Nephron (organoid): ENCODE results near the gene GLT6D1.

ENCODE experiments used
- H3K27ac Mint-ChIP-seq, 3 experiments: 2 replicates each; pipeline ENCODE4 v1.8.0; 2020; ENCODE audit warnings: mixed read lengths in 3 of 3, mild to moderate bottlenecking in 2 of 3, moderate library complexity in 1 of 3
- H3K27me3 Mint-ChIP-seq: 2 replicates; pipeline ENCODE4 v1.8.0; 2021; ENCODE audit warnings: low read depth, mild to moderate bottlenecking, moderate library complexity, mixed read lengths
- H3K36me3 Mint-ChIP-seq: 2 replicates; pipeline ENCODE4 v1.8.0; 2020; ENCODE audit warnings: low read depth, mixed read lengths
- H3K4me1 Mint-ChIP-seq: 2 replicates; pipeline ENCODE4 v1.8.0; 2020; ENCODE audit warnings: mixed read lengths
- H3K4me3 Mint-ChIP-seq, 3 experiments: 2 replicates each; pipeline ENCODE4 v1.8.0; 2020; ENCODE audit warnings: mild to moderate bottlenecking in 3 of 3, mixed read lengths in 3 of 3, moderate library complexity in 2 of 3
- H3K9me3 Mint-ChIP-seq: 2 replicates; pipeline ENCODE4 v1.8.0; 2020; ENCODE audit warnings: mixed read lengths
- TF ChIP-seq, protein P1 (sequence below), 3 experiments: fragments of 200-600 bp; sonication (generic); IDR thresholded peaks; one replicate each; pipeline ENCODE4 v1.5.0; 2021; ENCODE audit warnings: antibody characterized with exemption in 3 of 3; ENCODE audit not compliant: unreplicated experiment in 3 of 3

GLT6D1 gene

GRCh38 chr9:135575995-135576631, 63.2 kb downstream of the GLT6D1 start:
- Mint-ChIP-seq H3K4me3 (no peak overlapping the region), H3K27ac (no peak overlapping the region), H3K36me3 (no peaks in the 10 kb centered on the region), H3K9me3 (no peaks in the 10 kb centered on the region), H3K27me3 (peaks cover 3% of the 10 kb centered on the region), H3K4me1 (no peaks in the 10 kb centered on the region)
- TF ChIP-seq, protein P1, sequence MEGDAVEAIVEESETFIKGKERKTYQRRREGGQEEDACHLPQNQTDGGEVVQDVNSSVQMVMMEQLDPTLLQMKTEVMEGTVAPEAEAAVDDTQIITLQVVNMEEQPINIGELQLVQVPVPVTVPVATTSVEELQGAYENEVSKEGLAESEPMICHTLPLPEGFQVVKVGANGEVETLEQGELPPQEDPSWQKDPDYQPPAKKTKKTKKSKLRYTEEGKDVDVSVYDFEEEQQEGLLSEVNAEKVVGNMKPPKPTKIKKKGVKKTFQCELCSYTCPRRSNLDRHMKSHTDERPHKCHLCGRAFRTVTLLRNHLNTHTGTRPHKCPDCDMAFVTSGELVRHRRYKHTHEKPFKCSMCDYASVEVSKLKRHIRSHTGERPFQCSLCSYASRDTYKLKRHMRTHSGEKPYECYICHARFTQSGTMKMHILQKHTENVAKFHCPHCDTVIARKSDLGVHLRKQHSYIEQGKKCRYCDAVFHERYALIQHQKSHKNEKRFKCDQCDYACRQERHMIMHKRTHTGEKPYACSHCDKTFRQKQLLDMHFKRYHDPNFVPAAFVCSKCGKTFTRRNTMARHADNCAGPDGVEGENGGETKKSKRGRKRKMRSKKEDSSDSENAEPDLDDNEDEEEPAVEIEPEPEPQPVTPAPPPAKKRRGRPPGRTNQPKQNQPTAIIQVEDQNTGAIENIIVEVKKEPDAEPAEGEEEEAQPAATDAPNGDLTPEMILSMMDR (IDR thresholded peaks at IDR 0.05; ENCODE audit: unreplicated experiment in 3 of 3) = no peak

GRCh38 chr9:135574943-135575342, 64.4 kb downstream of the GLT6D1 start:
- Mint-ChIP-seq H3K36me3 (no peaks in the 10 kb centered on the region), H3K4me1 (no peaks in the 10 kb centered on the region), H3K27ac (no peak overlapping the region), H3K27me3 (no peaks in the 10 kb centered on the region), H3K9me3 (no peaks in the 10 kb centered on the region), H3K4me3 (no peak overlapping the region)
- TF ChIP-seq, protein P1 (IDR thresholded peaks at IDR 0.05; ENCODE audit: unreplicated experiment in 3 of 3) = no peak

GRCh38 chr9:135574331-135574730, 65.0 kb downstream of the GLT6D1 start:
- H3K9me3 Mint-ChIP-seq = peaks cover 3% of the 10 kb centered on the region
- H3K27me3 Mint-ChIP-seq = no peaks in the 10 kb centered on the region
- H3K27ac Mint-ChIP-seq = no peak overlapping the region
- H3K36me3 Mint-ChIP-seq = no peaks in the 10 kb centered on the region
- no peak overlapping the region for H3K4me3 Mint-ChIP-seq
- H3K4me1 Mint-ChIP-seq = no peaks in the 10 kb centered on the region
- TF ChIP-seq, protein P1 (IDR thresholded peaks at IDR 0.05; ENCODE audit: unreplicated experiment in 3 of 3) = no peak
